NCI-H2227 treated with DMSO at 0.1 percent for 48 hours (cell line): ENCODE measurements around the gene LRRC8E.
A peak's percentile ranks its signal among the peaks of the same experiment; 100 is the strongest.

Source experiments
- DNase-seq: peaks from one replicate; lab custom pipeline; 2025; lab: John Stamatoyannopoulos, UW

Gene LRRC8E

GRCh38 chr19:7932276-7932929 lies 44.1 kb downstream of the LRRC8E start:
- no peak for DNase-seq

DNA sequence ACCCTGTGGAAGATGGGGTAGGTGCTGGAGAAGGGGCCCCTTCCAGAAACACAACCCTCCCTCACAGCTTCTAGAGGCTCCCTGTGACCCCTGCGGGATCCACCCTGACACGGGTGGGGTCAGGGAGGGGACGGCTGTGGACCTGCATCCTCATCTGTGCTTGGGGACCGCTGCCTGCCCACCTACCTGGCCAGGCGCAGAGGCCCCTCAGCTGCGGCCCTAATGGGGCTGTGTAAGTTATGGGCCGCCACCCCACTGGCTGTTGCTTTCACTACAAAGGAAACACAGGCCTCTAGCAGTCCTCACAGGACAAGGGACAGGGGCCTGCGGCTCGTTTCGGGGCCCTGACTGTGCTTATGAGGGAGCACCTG lies 44.6 kb downstream of the LRRC8E start:
- DNase-seq = no peak

DNA sequence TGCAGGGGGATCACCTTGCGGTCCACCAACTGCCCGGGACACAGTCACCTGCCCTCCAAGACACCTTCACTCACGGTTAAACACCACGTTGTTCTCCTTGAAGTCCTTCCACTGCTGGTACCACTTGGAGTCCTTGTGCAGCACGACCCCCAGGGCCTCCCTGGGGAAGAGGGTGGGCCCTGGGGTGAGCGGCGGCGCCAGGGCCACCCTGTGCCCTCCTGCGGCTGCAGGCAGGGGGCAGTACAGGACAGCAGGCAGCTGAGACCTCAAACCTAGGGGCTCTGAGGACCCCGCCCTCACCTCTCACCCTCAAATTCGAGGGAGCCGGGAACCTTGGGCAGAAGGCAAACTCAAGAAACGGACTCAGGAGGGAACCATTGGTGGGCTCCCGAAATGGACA lies 45.1 kb downstream of the LRRC8E start:
- no peak for DNase-seq

GRCh38 chr19:7933828-7934725 lies 45.8 kb downstream of the LRRC8E start:
- no peak for DNase-seq

- no peak for DNase-seq
Observed at GRCh38 chr19:7934766-7935165, 46.5 kb downstream of the LRRC8E start.

GRCh38 chr19:7940841-7941240 lies 52.5 kb downstream of the LRRC8E start:
- no peak for DNase-seq

- no peak for DNase-seq
Observed at GRCh38 chr19:7941895-7942596, 53.7 kb downstream of the LRRC8E start.

DNA sequence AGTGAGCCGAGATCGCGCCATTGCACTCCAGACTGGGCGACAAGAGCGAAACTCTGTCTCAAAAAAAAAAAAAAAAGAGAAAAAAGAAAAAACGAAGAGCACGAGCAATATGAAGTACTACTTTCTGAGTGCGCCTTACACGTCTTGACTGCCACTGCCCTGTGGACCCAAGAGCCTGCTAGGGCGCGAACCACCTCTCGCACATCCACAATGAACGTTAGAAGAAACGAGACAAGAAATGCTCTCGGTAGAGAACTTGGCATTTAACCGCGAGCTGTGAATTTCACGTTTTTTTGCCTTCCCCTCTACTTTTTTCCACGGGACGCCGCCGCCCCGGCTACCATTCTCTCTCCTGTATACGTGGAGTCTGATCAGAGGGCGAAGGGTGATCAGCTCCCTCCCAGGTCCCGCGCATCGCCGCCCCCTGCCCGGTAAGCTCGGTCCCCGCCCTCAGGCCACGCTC lies 54.7 kb downstream of the LRRC8E start:
- DNase-seq = no peak

DNA sequence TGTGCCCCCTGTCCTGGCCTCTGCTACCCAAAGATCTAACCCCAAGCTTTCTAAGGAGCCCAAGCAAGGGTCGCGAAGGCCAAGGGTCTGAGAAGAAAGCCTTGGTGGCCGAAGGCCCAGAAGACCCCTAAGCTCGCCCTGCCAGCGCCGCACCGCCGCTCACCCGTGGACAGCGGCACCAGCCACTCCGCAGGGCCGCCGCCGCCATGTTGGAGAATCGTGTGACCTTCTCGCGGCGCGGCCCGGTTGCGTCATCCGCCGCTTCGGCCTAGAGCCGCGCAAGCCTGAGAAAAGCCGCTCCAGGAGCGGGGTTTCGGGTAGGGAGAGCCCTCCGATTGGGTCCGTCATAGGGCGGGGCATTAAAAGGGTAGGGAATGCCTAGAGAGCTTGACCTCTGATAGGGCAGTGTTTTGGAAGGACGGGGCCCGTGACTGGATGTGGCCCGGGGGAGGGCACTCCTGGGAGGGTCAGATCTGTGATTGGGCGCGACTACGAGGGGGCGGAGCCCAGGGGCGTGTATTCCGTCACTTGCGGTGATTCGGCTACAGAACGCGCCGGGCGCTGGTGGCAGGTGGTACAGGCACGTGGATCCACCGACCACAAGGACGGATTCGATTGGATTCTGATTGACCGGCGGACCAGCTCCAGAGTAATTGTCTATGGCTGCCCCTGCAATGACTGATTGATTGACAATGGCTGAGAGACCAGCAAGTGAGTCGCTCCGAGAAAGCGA lies 55.3 kb downstream of the LRRC8E start, which contains the start of gene TIMM44:
Gene TIMM44, minus strand, starts transcription at position 223 of the 733 bp plus-strand sequence. Its CDS starts 15 bp downstream, at position 208.
- DNase-seq = peak; percentile 93

DNA sequence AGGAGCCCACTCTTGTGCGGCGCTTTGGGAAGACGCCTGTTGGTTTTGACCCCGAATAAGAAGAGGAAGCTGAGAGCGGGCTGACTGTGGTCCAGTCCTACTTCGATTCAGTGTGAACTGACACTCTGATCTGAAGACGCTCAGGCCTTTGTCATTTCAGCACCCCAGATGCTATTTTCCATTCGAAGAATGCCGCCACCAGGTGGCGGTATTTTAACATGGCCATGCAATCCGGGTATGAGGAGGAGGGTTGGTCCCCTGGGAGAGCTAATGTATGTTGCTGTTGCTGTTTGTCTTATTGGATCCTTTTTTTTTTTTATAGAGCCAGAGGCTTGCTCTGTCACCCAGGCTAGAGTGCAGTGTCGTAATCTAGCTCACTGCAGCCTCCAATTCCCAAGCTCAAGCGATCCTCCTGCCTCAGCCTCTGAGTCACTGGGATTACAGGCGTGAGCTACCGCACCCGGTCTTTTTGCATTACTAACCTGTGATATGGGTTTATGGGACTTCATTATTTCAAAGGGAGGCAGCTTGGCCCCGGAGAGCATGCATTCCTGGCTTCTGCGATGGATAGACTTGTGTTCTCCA lies 56.0 kb downstream of the LRRC8E start:
- peak; percentile 64 for DNase-seq

DNA sequence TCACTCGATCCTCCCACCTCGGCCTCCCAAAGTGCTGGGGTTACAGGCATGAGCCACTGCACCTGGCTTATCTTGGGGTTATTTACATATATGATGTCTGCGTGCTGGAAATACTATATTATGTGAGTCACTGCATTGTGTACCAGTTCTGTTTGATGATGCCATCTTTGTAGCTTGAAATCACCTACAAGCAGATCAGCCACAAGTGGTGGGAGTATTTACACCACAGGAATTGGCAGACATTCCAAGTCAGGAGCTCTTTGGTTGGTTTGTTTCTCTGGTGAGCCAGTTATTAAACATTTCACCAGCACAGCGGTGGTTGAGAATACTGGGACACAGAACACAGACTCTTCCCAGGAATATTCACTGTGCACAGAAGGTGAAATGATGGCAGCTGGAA lies 59.6 kb downstream of the LRRC8E start:
- DNase-seq = no peak
